Kidney (tissue), 14 donors: ENCODE results near the gene USP48. TPM values are rescaled to one million over a fixed set of nuclear protein-coding genes. Genes with fewer than 3 reads are reported as not detected.

Source experiments
- DNase-seq, 5 donors: peaks; one replicate each; pipeline ENCODE4 v3.0.0-alpha.2; 2013 to 2020
- FAIRE-seq: peaks from 2 replicates; lab custom pipeline; 2012; peaks lifted over from hg19 to GRCh38; lab: Jason Lieb, UNC
- H3K27ac ChIP-seq, 2 donors: one replicate each; pipeline ENCODE4 v1.7.0; 2013; ENCODE audit warnings: low read depth in 2 of 2, low read length in 2 of 2, inconsistent platforms in 1 of 2
- H3K27me3 ChIP-seq: one replicate; pipeline ENCODE4 v1.7.1; 2013; ENCODE audit warnings: low read length, inconsistent platforms; ENCODE audit not compliant: control insufficient read depth, insufficient read depth
- H3K36me3 ChIP-seq, 3 donors: one replicate each; pipeline versions ENCODE4 v1.7.0 to v1.7.1; 2013; ENCODE audit warnings: low read length in 3 of 3, control low read depth in 1 of 3, inconsistent platforms in 1 of 3; ENCODE audit not compliant: insufficient read depth in 3 of 3, control insufficient read depth in 2 of 3
- H3K4me1 ChIP-seq, 3 donors: one replicate each; pipeline versions ENCODE4 v1.7.0 to v1.7.1; 2013; ENCODE audit warnings: low read length in 3 of 3, inconsistent platforms in 1 of 3, low read depth in 1 of 3; ENCODE audit not compliant: control insufficient read depth in 2 of 3, insufficient read depth in 2 of 3
- H3K4me3 ChIP-seq, 3 donors: one replicate each; pipeline versions ENCODE4 v1.7.0 to v1.8.1; 2013; ENCODE audit warnings: low read length in 3 of 3, control low read depth in 1 of 3, inconsistent platforms in 1 of 3
- H3K9ac ChIP-seq, 3 donors: one replicate each; pipeline versions ENCODE4 v1.7.0 to v1.7.1; 2013; ENCODE audit warnings: low read length in 3 of 3, control low read depth in 1 of 3, inconsistent platforms in 1 of 3
- H3K9me3 ChIP-seq, 3 donors: one replicate each; pipeline versions ENCODE4 v1.7.0 to v1.7.1; 2013; ENCODE audit warnings: low read length in 3 of 3, control low read depth in 1 of 3, inconsistent platforms in 1 of 3; ENCODE audit not compliant: control insufficient read depth in 2 of 3, insufficient read depth in 1 of 3
- intact Hi-C: fragments of 100-400 bp; cut with DNase I; formaldehyde crosslinking; loops from one replicate; pipeline ENCODE4 v1.11.1; 2022
- polyA plus RNA-seq: library from polyadenylated mRNA; stranded (reverse); fragments of 350-450 nt; fragmentation: Illumina TruSeq; extraction: RNeasy Lipid Tissue Mini Kit (QIAGEN cat#74804); gene quantifications from one replicate; pipeline ENCODE4 v1.2.3, GENCODE V29; 2014; ENCODE audit warnings: low read depth, low replicate concordance; ENCODE audit not compliant: insufficient read depth
- total RNA-seq: library from RNA; stranded (reverse); fragmentation: NEBNext Ultra II Directional; extraction: Animal tissue kit (Norgen Biotek cat#: 25700); gene quantifications from one replicate; pipeline ENCODE4 v1.2.1, GENCODE V29; 2021
- TF ChIP-seq, protein P1 (sequence below): IDR thresholded peaks from 3 replicates; pipeline ENCODE4 v1.5.1; 2012; ENCODE audit warnings: mild to moderate bottlenecking, moderate library complexity, borderline replicate concordance; ENCODE audit not compliant: insufficient read depth; ENCODE audit errors: extremely low read depth
- donor health status: control.
- donor health status: control.
- donor health status: control.
- donor health status: control.
- donor health status: control.
- donor health status: DM: yes; HTN: yes; CAD: no.
- donor health status: Normal renal cell carcinoma (clear cell type).

USP48 gene
- total and polyA plus RNA-seq, 2 donors from 2014 or later, result 16.7 to 62.8 TPM

DNA sequence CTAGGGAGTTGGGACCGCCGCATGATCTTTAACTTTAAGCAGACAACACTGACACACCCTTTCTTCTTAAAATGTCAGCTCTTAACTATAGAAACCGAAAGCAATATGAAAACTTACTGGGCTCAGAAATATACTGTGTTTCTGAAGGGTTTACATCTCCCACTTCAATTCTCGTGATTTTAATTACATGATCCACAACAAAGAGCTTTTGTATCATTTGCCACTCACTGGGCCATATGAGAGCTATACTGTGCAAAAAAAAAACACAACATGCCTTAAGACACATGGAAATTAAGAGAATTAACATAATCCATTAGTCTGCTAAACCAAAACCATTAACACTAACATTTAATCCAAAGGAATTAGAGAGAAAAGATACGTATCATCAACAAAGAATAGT lies 78.8 kb downstream of the USP48 start:
- no peak overlapping the region for H3K4me3 ChIP-seq
- no peaks in the 10 kb centered on the region for H3K4me1 ChIP-seq
- H3K27ac ChIP-seq, result no peak overlapping the region
- H3K9ac ChIP-seq, result no peak overlapping the region
- TF ChIP-seq, protein P1, sequence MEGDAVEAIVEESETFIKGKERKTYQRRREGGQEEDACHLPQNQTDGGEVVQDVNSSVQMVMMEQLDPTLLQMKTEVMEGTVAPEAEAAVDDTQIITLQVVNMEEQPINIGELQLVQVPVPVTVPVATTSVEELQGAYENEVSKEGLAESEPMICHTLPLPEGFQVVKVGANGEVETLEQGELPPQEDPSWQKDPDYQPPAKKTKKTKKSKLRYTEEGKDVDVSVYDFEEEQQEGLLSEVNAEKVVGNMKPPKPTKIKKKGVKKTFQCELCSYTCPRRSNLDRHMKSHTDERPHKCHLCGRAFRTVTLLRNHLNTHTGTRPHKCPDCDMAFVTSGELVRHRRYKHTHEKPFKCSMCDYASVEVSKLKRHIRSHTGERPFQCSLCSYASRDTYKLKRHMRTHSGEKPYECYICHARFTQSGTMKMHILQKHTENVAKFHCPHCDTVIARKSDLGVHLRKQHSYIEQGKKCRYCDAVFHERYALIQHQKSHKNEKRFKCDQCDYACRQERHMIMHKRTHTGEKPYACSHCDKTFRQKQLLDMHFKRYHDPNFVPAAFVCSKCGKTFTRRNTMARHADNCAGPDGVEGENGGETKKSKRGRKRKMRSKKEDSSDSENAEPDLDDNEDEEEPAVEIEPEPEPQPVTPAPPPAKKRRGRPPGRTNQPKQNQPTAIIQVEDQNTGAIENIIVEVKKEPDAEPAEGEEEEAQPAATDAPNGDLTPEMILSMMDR, result no peak
- no peaks in the 10 kb centered on the region for H3K27me3 ChIP-seq
- DNase-seq (no peak), FAIRE-seq (no peak)
- peaks cover 10 to 17% (median 12%) of the 10 kb centered on the region in 3 donors for H3K36me3 ChIP-seq
- H3K9me3 ChIP-seq, result no peaks in the 10 kb centered on the region
- intact Hi-C loops, result no loop called here

DNA sequence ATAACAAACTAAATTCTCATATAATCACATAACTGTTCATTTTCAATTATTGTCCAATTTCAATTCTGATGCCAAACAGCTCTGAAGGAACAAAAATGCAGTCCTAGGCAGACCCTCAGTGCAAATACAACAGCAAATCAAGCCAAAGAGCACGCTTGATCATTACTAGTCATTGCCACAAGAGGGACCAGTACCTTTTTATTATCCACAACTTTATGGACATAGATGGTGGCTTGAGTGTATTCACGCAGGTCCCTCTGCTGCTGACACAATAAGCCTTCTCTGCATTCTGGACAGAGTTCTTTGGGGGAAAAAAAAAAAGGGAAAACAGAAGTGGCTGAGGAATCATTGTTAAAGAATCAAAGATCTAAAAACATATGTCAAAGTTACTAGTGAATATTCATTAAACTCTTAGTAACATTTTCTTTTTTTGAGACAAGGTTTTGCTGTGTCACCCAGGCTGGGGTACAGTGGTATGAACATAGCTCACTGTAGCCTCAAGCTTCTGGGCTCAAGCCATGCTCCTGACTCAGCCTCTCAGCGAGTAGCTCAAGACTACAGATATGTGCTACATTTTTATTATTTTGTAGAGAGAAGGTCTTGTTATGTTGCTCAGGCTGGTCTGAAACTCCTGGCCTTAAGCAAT lies 79.5 kb downstream of the USP48 start:
- TF ChIP-seq, protein P1, result peak; percentile 36
- H3K4me1 ChIP-seq, result no peaks in the 10 kb centered on the region
- no peaks in the 10 kb centered on the region for H3K9me3 ChIP-seq
- H3K4me3 ChIP-seq, result no peak overlapping the region
- FAIRE-seq (no peak), DNase-seq (peak in 2 of 5 donors; percentile 21 to 49)
- intact Hi-C loops, result no loop called here
- H3K27me3 ChIP-seq, result no peaks in the 10 kb centered on the region
- no peak overlapping the region for H3K27ac ChIP-seq
- H3K9ac ChIP-seq, result no peak overlapping the region
- peaks cover 10 to 17% (median 12%) of the 10 kb centered on the region in 3 donors for H3K36me3 ChIP-seq

DNA sequence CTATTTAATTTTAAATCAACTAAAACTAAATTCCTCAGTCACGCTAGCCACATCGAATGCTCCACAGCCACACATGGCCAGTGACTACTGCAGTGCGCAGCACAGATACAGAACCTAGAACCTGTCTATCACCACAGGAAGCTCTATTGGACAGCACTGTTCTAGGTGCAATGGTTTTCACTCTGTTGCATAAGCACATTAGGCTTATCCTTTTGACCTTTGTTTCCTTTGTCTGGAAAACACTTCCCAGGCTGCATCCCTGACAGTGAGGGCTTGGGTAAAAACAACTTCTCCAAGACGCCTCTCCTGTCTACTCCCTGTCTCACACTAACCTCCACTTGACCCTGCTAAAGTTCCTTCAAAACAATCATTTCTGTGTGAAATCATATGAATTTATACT lies 80.2 kb downstream of the USP48 start:
- Histone ChIP-seq H3K9me3 (no peaks in the 10 kb centered on the region), H3K27ac (no peak overlapping the region), H3K4me3 (no peak overlapping the region), H3K9ac (no peak overlapping the region), H3K4me1 (no peaks in the 10 kb centered on the region), H3K36me3 (peaks cover 8 to 15% (median 11%) of the 10 kb centered on the region in 3 donors), H3K27me3 (no peaks in the 10 kb centered on the region)
- TF ChIP-seq, protein P1, result no peak
- FAIRE-seq, result no peak
- DNase-seq, result no peak
- intact Hi-C loops, result no loop called here

DNA sequence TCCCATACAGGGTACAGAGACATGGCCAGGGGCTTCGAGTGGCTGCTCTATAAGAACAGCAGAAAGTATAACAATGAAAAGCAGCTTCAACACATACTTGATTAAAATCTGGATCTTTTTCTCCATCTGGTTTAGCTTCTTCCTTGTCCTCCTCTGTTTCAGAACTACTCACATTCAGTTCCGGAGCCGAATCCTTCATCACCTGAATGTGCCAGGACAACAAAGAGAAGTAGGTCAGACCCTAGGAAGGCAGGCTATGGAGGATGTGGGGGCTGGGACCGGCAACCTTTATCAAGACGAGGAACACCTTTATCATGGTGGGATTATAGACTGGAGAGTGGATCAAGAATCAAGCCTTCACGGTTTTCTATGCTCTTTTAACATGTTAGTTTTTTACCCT lies 81.5 kb downstream of the USP48 start:
- Histone ChIP-seq H3K4me1 (no peaks in the 10 kb centered on the region), H3K9me3 (no peaks in the 10 kb centered on the region), H3K27me3 (no peaks in the 10 kb centered on the region), H3K9ac (no peak overlapping the region), H3K36me3 (peaks cover 8 to 14% (median 9%) of the 10 kb centered on the region in 3 donors), H3K4me3 (no peak overlapping the region), H3K27ac (no peak overlapping the region)
- intact Hi-C loops, result no loop called here
- DNase-seq (no peak), FAIRE-seq (no peak)
- TF ChIP-seq, protein P1, result no peak
